Suprapubic skin (tissue), 3 donors: ENCODE measurements around the gene RHOT1.

Experiments
- POLR2AphosphoS5 ChIP-seq, 3 donors: sonication (generic); formaldehyde crosslinking; IDR thresholded peaks; one replicate each; pipeline ENCODE4 v1.6.1; 2017; ENCODE audit warnings: antibody characterized with exemption in 3 of 3
- TF ChIP-seq, protein P1 (sequence below), 2 donors: fragments of 200-600 bp in 1 of 2; fragments of 450-650 bp in 1 of 2; sonication (generic) in 1 of 2; IDR thresholded peaks; one replicate each; pipeline ENCODE4 v1.5.1; 2016 to 2019; ENCODE audit warnings: antibody characterized with exemption in 2 of 2, mild to moderate bottlenecking in 1 of 2, moderate library complexity in 1 of 2

DNA sequence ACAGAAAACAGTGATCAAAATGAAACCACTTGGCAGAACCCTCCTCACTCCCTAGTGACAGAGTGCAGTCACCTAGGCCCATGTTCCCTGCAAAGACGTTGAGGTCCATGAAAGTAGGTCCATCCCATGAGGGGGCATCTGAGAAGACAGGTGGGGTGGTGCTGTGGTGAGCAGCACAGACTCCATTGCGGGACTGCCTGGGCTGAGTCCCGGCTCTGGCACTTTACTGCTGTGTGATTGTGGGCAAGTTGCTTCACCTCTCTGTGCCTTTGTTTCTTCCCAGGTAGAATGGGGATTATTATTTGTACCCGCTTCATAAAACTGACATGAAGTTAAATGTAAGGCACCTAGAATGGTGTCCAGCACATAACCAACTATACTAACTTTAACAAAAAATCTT, 23.5 kb upstream of the RHOT1 start:
- TF ChIP-seq, protein P1, sequence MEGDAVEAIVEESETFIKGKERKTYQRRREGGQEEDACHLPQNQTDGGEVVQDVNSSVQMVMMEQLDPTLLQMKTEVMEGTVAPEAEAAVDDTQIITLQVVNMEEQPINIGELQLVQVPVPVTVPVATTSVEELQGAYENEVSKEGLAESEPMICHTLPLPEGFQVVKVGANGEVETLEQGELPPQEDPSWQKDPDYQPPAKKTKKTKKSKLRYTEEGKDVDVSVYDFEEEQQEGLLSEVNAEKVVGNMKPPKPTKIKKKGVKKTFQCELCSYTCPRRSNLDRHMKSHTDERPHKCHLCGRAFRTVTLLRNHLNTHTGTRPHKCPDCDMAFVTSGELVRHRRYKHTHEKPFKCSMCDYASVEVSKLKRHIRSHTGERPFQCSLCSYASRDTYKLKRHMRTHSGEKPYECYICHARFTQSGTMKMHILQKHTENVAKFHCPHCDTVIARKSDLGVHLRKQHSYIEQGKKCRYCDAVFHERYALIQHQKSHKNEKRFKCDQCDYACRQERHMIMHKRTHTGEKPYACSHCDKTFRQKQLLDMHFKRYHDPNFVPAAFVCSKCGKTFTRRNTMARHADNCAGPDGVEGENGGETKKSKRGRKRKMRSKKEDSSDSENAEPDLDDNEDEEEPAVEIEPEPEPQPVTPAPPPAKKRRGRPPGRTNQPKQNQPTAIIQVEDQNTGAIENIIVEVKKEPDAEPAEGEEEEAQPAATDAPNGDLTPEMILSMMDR (IDR thresholded peaks at IDR 0.05), result no peak
- TF ChIP-seq POLR2AphosphoS5 (IDR thresholded peaks at IDR 0.05), result no peak
